ENCODE measurements around the gene SERPINB6. TPM values are rescaled to one million over a fixed set of nuclear protein-coding genes. Genes with fewer than 3 reads are reported as not detected.
A peak's percentile ranks its signal among the peaks of the same experiment; 100 is the strongest.

Gene SERPINB6
- total and polyA plus RNA-seq, 9 of the 15 experiments (the other 6 are each of a cell fraction or from before 2014, with no cell fraction given): 86.6 to 211 (median 143) TPM

DNA sequence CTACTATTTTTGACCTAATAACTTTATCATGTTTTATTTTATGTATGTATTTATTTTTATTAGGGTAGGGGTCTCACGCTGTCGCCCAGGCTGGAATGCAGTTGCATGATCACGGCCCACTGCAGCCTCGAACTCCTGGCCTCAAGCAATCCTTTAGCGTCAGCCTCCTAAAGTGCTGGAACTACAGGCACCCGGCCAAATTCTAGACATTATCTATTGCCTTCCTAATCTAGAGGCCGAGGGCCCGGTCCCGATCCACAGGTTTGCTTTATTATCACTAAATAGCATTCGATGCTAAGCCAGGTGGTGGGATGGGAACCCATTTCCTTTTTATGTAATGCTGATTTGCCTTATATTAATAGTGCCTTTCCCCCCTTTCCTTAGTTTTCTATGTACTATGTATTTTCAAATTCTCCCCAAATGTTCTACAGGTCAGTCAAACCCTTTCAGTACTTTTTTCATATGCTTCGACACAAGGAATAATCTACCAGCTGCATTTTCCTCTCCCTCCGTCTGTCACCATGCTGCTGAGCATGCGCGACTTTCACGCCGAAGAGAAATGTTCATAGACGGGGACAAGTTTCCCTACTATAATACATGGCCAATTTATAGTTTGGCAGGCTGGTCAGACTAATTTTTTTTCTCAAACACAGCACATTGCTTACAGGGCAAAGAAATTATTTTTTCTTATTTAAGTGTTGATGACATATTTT lies 6.4 kb downstream of the SERPINB6 start (continued):
- TF ChIP-seq TBL1XR1 (IDR thresholded peaks at IDR 0.05; ENCODE audit: low read length in 2 of 2) (peak in 1 of 2 experiments; percentile 34; a peak in 2 of 4 replicates), SPI1 (IDR thresholded peaks at IDR 0.05; ENCODE audit: borderline replicate concordance, low read depth, low read length) (no peak), CBX3 (IDR thresholded peaks at IDR 0.05; ENCODE audit: borderline replicate concordance in 1 of 2, low read length in 2 of 2) (no peak), PYGO2 (tag; IDR thresholded peaks at IDR 0.05) (no peak), ZNF165 (CRISPR knock-in tag; IDR thresholded peaks at IDR 0.05; ENCODE audit: borderline replicate concordance) (no peak), FOS (IDR thresholded peaks at IDR 0.05; ENCODE audit: extremely low read depth, insufficient read length) (no peak), SMAD2 (IDR thresholded peaks at IDR 0.05; ENCODE audit: low read depth, low read length) (no peak), ARID1B (IDR thresholded peaks at IDR 0.05) (peak; percentile 65), ETS2 (tag; IDR thresholded peaks at IDR 0.05; ENCODE audit: borderline replicate concordance, poor library complexity, severe bottlenecking) (no peak), ZZZ3 (IDR thresholded peaks at IDR 0.05) (no peak), ZNF311 (CRISPR knock-in tag; IDR thresholded peaks at IDR 0.05) (no peak), EP300 (IDR thresholded peaks at IDR 0.05; ENCODE audit: low read length) (peak; percentile 6; the same call in 1 of the 2 replicates), NBN (IDR thresholded peaks at IDR 0.05; ENCODE audit: low read depth) (0 out of 2 replicates have a peak, but pooled peaks have one; percentile 54), SMARCA4 (IDR thresholded peaks at IDR 0.05) (no peak), SAP30 (IDR thresholded peaks at IDR 0.05; ENCODE audit: borderline replicate concordance, insufficient read depth, low read depth, low read length, poor library complexity, severe bottlenecking) (no peak), CREM (IDR thresholded peaks at IDR 0.05; ENCODE audit: low read depth) (no peak), HDAC6 (IDR thresholded peaks at IDR 0.05; ENCODE audit: low read depth, low read length) (no peak), ZNF79 (CRISPR knock-in tag; IDR thresholded peaks at IDR 0.05; ENCODE audit: low read depth) (no peak), MEIS2 (IDR thresholded peaks at IDR 0.05; ENCODE audit: partially characterized antibody) (peak; percentile 45), HNRNPUL1 (IDR thresholded peaks at IDR 0.05; ENCODE audit: low read length) (no peak), IRF2 (CRISPR knock-in tag; IDR thresholded peaks at IDR 0.05) (no peak)
- TF ChIP-seq, protein P1, sequence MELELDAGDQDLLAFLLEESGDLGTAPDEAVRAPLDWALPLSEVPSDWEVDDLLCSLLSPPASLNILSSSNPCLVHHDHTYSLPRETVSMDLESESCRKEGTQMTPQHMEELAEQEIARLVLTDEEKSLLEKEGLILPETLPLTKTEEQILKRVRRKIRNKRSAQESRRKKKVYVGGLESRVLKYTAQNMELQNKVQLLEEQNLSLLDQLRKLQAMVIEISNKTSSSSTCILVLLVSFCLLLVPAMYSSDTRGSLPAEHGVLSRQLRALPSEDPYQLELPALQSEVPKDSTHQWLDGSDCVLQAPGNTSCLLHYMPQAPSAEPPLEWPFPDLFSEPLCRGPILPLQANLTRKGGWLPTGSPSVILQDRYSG (tag; conservative IDR thresholded peaks at IDR 0.05; ENCODE audit: low read depth): no peak
- TF ChIP-seq, protein P2, sequence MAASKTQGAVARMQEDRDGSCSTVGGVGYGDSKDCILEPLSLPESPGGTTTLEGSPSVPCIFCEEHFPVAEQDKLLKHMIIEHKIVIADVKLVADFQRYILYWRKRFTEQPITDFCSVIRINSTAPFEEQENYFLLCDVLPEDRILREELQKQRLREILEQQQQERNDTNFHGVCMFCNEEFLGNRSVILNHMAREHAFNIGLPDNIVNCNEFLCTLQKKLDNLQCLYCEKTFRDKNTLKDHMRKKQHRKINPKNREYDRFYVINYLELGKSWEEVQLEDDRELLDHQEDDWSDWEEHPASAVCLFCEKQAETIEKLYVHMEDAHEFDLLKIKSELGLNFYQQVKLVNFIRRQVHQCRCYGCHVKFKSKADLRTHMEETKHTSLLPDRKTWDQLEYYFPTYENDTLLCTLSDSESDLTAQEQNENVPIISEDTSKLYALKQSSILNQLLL (CRISPR knock-in tag; IDR thresholded peaks at IDR 0.05; ENCODE audit: borderline replicate concordance): no peak

Data from K562 (cell line).